ENCODE data around the gene COL6A1.

- no peak for TF ChIP-seq POLR2AphosphoS5 (IDR thresholded peaks at IDR 0.05; ENCODE audit: low read depth, low read length)
- no peak for TF ChIP-seq POLR2A (IDR thresholded peaks at IDR 0.05; ENCODE audit: low read depth, low read length)
- no peak for TF ChIP-seq TAF1 (IDR thresholded peaks at IDR 0.05; ENCODE audit: borderline replicate concordance, low read depth, low read length)
These were observed 4.2 kb upstream of the COL6A1 start for GRCh38 chr21:45977396-45977795.
